ENCODE results near the gene UBTD2. TPM values are rescaled to one million over a fixed set of nuclear protein-coding genes. Genes with fewer than 3 reads are reported as not detected.

The UBTD2 gene
- total and polyA plus RNA-seq, 10 of the 15 experiments (the other 5 are each of a cell fraction or from before 2014, with no cell fraction given): 7.7 to 30.5 (median 19.4) TPM

- no peak for TF ChIP-seq CUX1 (IDR thresholded peaks at IDR 0.05; ENCODE audit: insufficient replicate concordance, low read depth, low read length)
- no peak for TF ChIP-seq ESRRA (IDR thresholded peaks at IDR 0.05; ENCODE audit: low read length)
- no peak for TF ChIP-seq MYB (IDR thresholded peaks at IDR 0.05; ENCODE audit: borderline replicate concordance, low read depth, low read length)
Measured at GRCh38 chr5:172238334-172238733, 45.2 kb downstream of the UBTD2 start (continued).

GRCh38 chr5:172235827-172236736 lies 47.5 kb downstream of the UBTD2 start:
- ATAC-seq (peak; percentile 11; the same call in 1 of the 3 replicates), DNase-seq (ENCODE audit: low read depth, low spot score) (no peak), FAIRE-seq (no peak)
- Histone ChIP-seq H3K4me3 (peak overlapping the region; percentile 28; the same call in 1 of the 2 replicates), H3K79me2 (ENCODE audit: control insufficient read depth, insufficient read depth, low read length) (peaks cover 35% of the 10 kb centered on the region), H2AFZ (ENCODE audit: control insufficient read depth, low read depth, low read length) (no peak overlapping the region), H3K27me3 (replicated peaks in 1 of 2; ENCODE audit: control insufficient read depth in 2 of 2, insufficient read depth in 2 of 2, low read length in 1 of 2) (no peaks in the 10 kb centered on the region), H3K4me2 (ENCODE audit: control insufficient read depth, insufficient read depth) (peak overlapping the region; percentile 78), H3K9ac (ENCODE audit: control insufficient read depth, insufficient read depth, low read length) (no peak overlapping the region), H3K9me3 (replicated peaks; ENCODE audit: control insufficient read depth, insufficient read depth, low read length) (no peaks in the 10 kb centered on the region; the same call in 2 of the 3 replicates), H3K36me3 (ENCODE audit: control insufficient read depth in 2 of 2, insufficient read depth in 2 of 2, low read length in 1 of 2) (peaks cover 1 to 9% of the 10 kb centered on the region in 2 experiments; a peak in 3 of 4 replicates), H4K20me1 (ENCODE audit: control insufficient read depth, insufficient read depth) (no peaks in the 10 kb centered on the region), H3K27ac (ENCODE audit: control insufficient read depth, insufficient read depth) (peak overlapping the region; percentile 65), H3K4me1 (ENCODE audit: control insufficient read depth, insufficient read depth, low read length) (peaks cover 35% of the 10 kb centered on the region)
- ChIA-PET RAD21 (ENCODE audit: unreplicated experiment) (no interaction called here), POLR2A (interaction anchor here (1.8 kb wide), 1 partner anchor 47 kb away, joined by 5 read pairs; the partner anchor contains the start of gene UBTD2), CTCF (interaction anchor here (0.6 to 2.6 kb wide), 5 partner anchors 7 to 58 kb away, joined by 3 to 7 read pairs (median 4); no protein-coding TSS in a partner anchor), SMC1A (ENCODE audit: uncharacterized antibody, unreplicated experiment) (interaction anchor here (0.7 to 1.0 kb wide), 3 partner anchors 47 to 241 kb away, joined by 3 read pairs; no protein-coding TSS in a partner anchor)
- intact Hi-C loops (cut with micrococcal nuclease; ENCODE audit: unreplicated experiment) (loop anchor here (5.0 kb wide), 1 partner anchor 41 kb away; no protein-coding TSS in a partner anchor), in situ Hi-C loops (cut with MboI) (no loop called here)
- WGBS (ENCODE audit: insufficient coverage, insufficient replicate concordance, low lambda C conversion rate, missing lambda C conversion rate): 74% methylated on average over 3 of the region's 3 CpGs
- TF ChIP-seq ZNF622 (IDR thresholded peaks at IDR 0.05) (no peak), REST (IDR thresholded peaks at IDR 0.05; ENCODE audit: low read depth, low read length) (no peak), RAD51 (IDR thresholded peaks at IDR 0.05) (no peak), ZZZ3 (IDR thresholded peaks at IDR 0.05; ENCODE audit: control insufficient read depth, insufficient read length, low read depth) (no peak), HDAC2 (IDR thresholded peaks at IDR 0.05) (no peak), NFYB (IDR thresholded peaks at IDR 0.05; ENCODE audit: insufficient read depth, low read depth, low read length) (no peak), CBX3 (IDR thresholded peaks at IDR 0.05; ENCODE audit: borderline replicate concordance, low read depth) (no peak)
- BruUV-seq (replicated peaks): no TSS peak
